Activated CD8-positive, alpha-beta memory T cell treated with anti-CD3 and anti-CD28 coated beads for 24 hours (primary cell): ENCODE measurements around the gene AMMECR1L.
A peak's percentile ranks its signal among the peaks of the same experiment; 100 is the strongest.
"Not testable (repeated sequence)": the region's sequence is repeated elsewhere in the genome, so short reads cannot be mapped to it uniquely, and the experiment has no call there.

ENCODE experiments used
- DNase-seq: peaks from one replicate; pipeline ENCODE4 v3.0.0-alpha.2; 2020

The AMMECR1L gene

GRCh38 chr2:127886593-127886935 is 808 bp upstream of the AMMECR1L start:
- DNase-seq = not testable (repeated sequence)

GRCh38 chr2:127884861-127885740 is 655 bp downstream of the AMMECR1L start:
- peak; percentile 70 for DNase-seq

- DNase-seq = no peak
Measured at GRCh38 chr2:127884436-127884835, 1.3 kb downstream of the AMMECR1L start.

- DNase-seq = no peak
Measured at GRCh38 chr2:127879899-127880298, 5.9 kb downstream of the AMMECR1L start.

- no peak for DNase-seq
Measured at GRCh38 chr2:127877626-127878025, 8.1 kb downstream of the AMMECR1L start.

- no peak for DNase-seq
Measured at GRCh38 chr2:127877136-127877535, 8.6 kb downstream of the AMMECR1L start.

GRCh38 chr2:127874378-127875269 is 11.1 kb downstream of the AMMECR1L start:
- DNase-seq = no peak

- no peak for DNase-seq
Measured at GRCh38 chr2:127873707-127874303, 12.0 kb downstream of the AMMECR1L start.

GRCh38 chr2:127872354-127872753 is 13.4 kb downstream of the AMMECR1L start:
- no peak for DNase-seq

GRCh38 chr2:127865926-127866325 is 19.8 kb downstream of the AMMECR1L start:
- no peak for DNase-seq

- DNase-seq = no peak
Measured at GRCh38 chr2:127864877-127865276, 20.9 kb downstream of the AMMECR1L start.

GRCh38 chr2:127862228-127862627 is 23.5 kb downstream of the AMMECR1L start:
- DNase-seq = no peak

- DNase-seq = no peak
Measured at GRCh38 chr2:127860130-127860529, 25.6 kb downstream of the AMMECR1L start.

- peak; percentile 73 for DNase-seq
Measured at GRCh38 chr2:127859712-127860085, 26.1 kb downstream of the AMMECR1L start.

- DNase-seq = no peak
Measured at GRCh38 chr2:127857265-127857808, 28.4 kb downstream of the AMMECR1L start.

GRCh38 chr2:127853671-127854070 is 32.1 kb downstream of the AMMECR1L start:
- no peak for DNase-seq

- no peak for DNase-seq
Measured at GRCh38 chr2:127852388-127852787, 33.4 kb downstream of the AMMECR1L start.

GRCh38 chr2:127847931-127848330 is 37.8 kb downstream of the AMMECR1L start:
- no peak for DNase-seq

- no peak for DNase-seq
Measured at GRCh38 chr2:127844973-127845372, 40.8 kb downstream of the AMMECR1L start.

- DNase-seq = no peak
Measured at GRCh38 chr2:127843677-127844076, 42.1 kb downstream of the AMMECR1L start.

- DNase-seq = no peak
Measured at GRCh38 chr2:127841466-127842178, 44.1 kb downstream of the AMMECR1L start.

- DNase-seq = no peak
Measured at GRCh38 chr2:127840893-127841292, 44.9 kb downstream of the AMMECR1L start.

- no peak for DNase-seq
Measured at GRCh38 chr2:127834951-127835350, 50.8 kb downstream of the AMMECR1L start.
